Keratinocyte (primary cell): ENCODE measurements around the gene FHIT.

Source experiments
- CTCF ChIP-seq, 3 experiments: IDR thresholded peaks in 1 of 3; conservative IDR thresholded peaks in 1 of 3; optimal IDR thresholded peaks in 1 of 3; 2 replicates in 2 of 3; 3 replicates in 1 of 3; pipeline versions ENCODE3 to v1.5.1; 2011; ENCODE audit warnings: low read length in 3 of 3, mild to moderate bottlenecking in 3 of 3, moderate library complexity in 2 of 3, control low read depth in 1 of 3, inconsistent platforms in 1 of 3; ENCODE audit not compliant: insufficient read depth in 2 of 3; ENCODE audit errors: extremely low read depth in 1 of 3
- EZH2 ChIP-seq: IDR thresholded peaks from one replicate; pipeline ENCODE4 v1.6.1; 2012; ENCODE audit warnings: inconsistent platforms, mild to moderate bottlenecking, low read length, moderate library complexity

- TF ChIP-seq CTCF (optimal IDR thresholded peaks at IDR 0.05 in 1 of 3, IDR thresholded peaks at IDR 0.05 in 1 of 3, conservative IDR thresholded peaks at IDR 0.05 in 1 of 3; ENCODE audit: extremely low read depth in 1 of 3, insufficient read depth in 2 of 3, low read length in 3 of 3) (no peak), EZH2 (no peak)
Measured at GRCh38 chr3:61134532-61134931, 116.7 kb downstream of the FHIT start.
